OCI-LY7 (cell line): ENCODE measurements around the gene AGBL4.

Experiments
- EZH2phosphoT487 ChIP-seq: fragments of 200-600 bp; sonication (generic); IDR thresholded peaks from 2 replicates; pipeline ENCODE4 v1.6.1; 2018; ENCODE audit warnings: low read depth, borderline replicate concordance, mild to moderate bottlenecking, mixed run types, antibody characterized with exemption, low read length, moderate library complexity, mixed read lengths
- TF ChIP-seq, protein P1 (sequence below): fragments of 200-600 bp; sonication (generic); conservative IDR thresholded peaks from 2 replicates; pipeline ENCODE4 v1.5.1; 2014; ENCODE audit warnings: mild to moderate bottlenecking, antibody characterized with exemption, low read length, moderate library complexity, mixed read lengths

DNA sequence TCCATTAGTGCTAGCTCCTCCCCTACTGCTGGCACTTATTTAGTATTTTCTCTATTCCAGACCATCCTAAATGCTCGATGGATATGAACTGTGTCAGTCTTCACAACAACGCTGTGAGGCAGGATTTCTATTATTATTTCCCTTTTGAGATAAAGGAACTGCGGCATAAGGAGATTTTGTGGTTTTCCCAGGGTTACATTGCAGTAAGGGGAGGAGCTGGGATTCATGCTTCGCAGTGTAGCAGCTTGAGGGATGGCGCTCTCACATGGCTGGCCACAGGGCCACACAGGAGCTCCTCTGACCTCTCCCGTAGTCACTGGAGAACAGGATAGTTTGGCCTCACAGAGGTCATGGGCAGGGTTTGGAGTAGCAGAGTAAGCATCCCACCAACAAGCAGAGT lies 1364.0 kb downstream of the AGBL4 start:
- TF ChIP-seq, protein P1, sequence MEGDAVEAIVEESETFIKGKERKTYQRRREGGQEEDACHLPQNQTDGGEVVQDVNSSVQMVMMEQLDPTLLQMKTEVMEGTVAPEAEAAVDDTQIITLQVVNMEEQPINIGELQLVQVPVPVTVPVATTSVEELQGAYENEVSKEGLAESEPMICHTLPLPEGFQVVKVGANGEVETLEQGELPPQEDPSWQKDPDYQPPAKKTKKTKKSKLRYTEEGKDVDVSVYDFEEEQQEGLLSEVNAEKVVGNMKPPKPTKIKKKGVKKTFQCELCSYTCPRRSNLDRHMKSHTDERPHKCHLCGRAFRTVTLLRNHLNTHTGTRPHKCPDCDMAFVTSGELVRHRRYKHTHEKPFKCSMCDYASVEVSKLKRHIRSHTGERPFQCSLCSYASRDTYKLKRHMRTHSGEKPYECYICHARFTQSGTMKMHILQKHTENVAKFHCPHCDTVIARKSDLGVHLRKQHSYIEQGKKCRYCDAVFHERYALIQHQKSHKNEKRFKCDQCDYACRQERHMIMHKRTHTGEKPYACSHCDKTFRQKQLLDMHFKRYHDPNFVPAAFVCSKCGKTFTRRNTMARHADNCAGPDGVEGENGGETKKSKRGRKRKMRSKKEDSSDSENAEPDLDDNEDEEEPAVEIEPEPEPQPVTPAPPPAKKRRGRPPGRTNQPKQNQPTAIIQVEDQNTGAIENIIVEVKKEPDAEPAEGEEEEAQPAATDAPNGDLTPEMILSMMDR, result no peak
- TF ChIP-seq EZH2phosphoT487, result no peak
